ENCODE data around the gene KLF4. TPM values are rescaled to one million over a fixed set of nuclear protein-coding genes. Genes with fewer than 3 reads are reported as not detected.

The KLF4 gene
- total and polyA plus RNA-seq, 2 of the 4 experiments (the other 2 are of a cell fraction) = 1.3 to 3.8 TPM

DNA sequence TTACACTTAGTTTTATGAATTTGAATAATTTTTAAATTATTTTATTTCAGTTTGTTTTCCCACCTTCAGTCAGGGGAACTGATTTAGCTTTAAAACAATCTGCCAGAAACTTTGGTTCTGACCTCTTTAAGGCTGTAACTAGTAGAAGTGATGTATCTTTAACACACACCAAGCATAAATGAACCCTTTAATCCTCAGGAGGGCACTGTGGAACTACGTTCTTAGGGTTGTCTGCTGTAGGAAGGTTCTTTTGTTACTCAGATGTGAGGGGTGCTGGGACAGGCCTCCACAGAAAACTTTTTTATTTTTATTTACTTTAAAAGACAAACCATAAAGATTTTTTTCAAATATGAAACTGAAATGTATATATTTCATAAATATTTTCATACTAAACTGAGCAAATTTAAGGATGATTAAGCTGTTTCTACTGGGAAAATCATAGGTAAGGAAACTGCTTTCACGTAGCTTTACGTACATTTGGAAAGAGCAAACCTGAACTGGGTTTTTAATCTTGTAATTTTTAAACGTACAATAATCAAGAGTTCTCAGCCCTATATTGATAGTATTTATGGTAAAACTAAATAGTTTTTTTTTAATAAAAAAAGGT is 5.3 kb downstream of the KLF4 start:
- Histone ChIP-seq H3K18ac (ENCODE audit: low read depth, low read length) (no peak overlapping the region), H3K4me1 (ENCODE audit: control insufficient read depth, insufficient read depth, low read length) (peaks cover 2% of the 10 kb centered on the region), H3K9me3 (ENCODE audit: control insufficient read depth, insufficient read depth, low read length) (no peaks in the 10 kb centered on the region), H2BK5ac (ENCODE audit: low read depth, low read length, poor library complexity, severe bottlenecking) (no peak overlapping the region), H4K8ac (ENCODE audit: low read depth in 2 of 2, low read length in 2 of 2) (no peak overlapping the region), H3K4me2 (ENCODE audit: low read depth, low read length) (no peak overlapping the region), H3K56ac (ENCODE audit: extremely low read depth, insufficient read depth, low read length) (no peak overlapping the region), H2AFZ (replicated peaks; ENCODE audit: low read length, poor library complexity) (no peak overlapping the region), H3K9me1 (ENCODE audit: insufficient read depth, low read length) (no peaks in the 10 kb centered on the region), H3K4ac (ENCODE audit: low read depth, low read length) (no peak overlapping the region), H4K20me1 (ENCODE audit: insufficient read depth, low read length) (peaks cover 5% of the 10 kb centered on the region), H3K36me3 (ENCODE audit: control insufficient read depth, insufficient read depth, low read length) (peaks cover 17% of the 10 kb centered on the region), H4K91ac (ENCODE audit: insufficient read depth, low read depth, low read length) (no peak overlapping the region), H2BK20ac (ENCODE audit: low read depth, low read length) (no peak overlapping the region), H3K27me3 (ENCODE audit: control insufficient read depth, insufficient read depth, low read length) (no peaks in the 10 kb centered on the region), H3K23ac (ENCODE audit: low read depth, low read length) (no peak overlapping the region), H3K4me3 (ENCODE audit: insufficient read depth, low read depth, low read length) (no peak overlapping the region), H4K5ac (ENCODE audit: low read depth, low read length) (no peak overlapping the region), H2AK5ac (ENCODE audit: low read depth, low read length) (no peak overlapping the region), H3K9ac (ENCODE audit: low read depth, low read length) (no peak overlapping the region), H3K79me1 (ENCODE audit: low read depth in 1 of 2, low read length in 2 of 2) (no peaks in the 10 kb centered on the region; a peak in 2 of 4 replicates), H3K27ac (ENCODE audit: insufficient read depth, low read length) (no peak overlapping the region), H3K14ac (replicated peaks; ENCODE audit: low read depth, low read length) (no peak overlapping the region), H2BK120ac (ENCODE audit: low read depth, low read length) (no peak overlapping the region), H2AK9ac (replicated peaks; ENCODE audit: low read depth, low read length, poor library complexity) (no peak overlapping the region), H2BK15ac (ENCODE audit: low read depth, low read length) (no peak overlapping the region)
- ATAC-seq (ENCODE audit: low read depth) (peak; percentile 74), DNase-seq (peak; percentile 81)
- intact Hi-C loops (cut with micrococcal nuclease) (loop anchor here (1.0 to 10.0 kb wide), 7 partner anchors 361 to 1277 kb away; no protein-coding TSS in a partner anchor), in situ Hi-C loops (cut with MboI; ENCODE audit: low sequenced_read_pairs) (loop anchor here (10.0 to 25.0 kb wide), 2 partner anchors 251 to 403 kb away; no protein-coding TSS in a partner anchor), dilution Hi-C loops (cut with HindIII; ENCODE audit: low sequenced_read_pairs, unreplicated experiment) (no loop called here)
- no TSS peak for BruUV-seq (replicated peaks)
- POLR2A ChIA-PET (ENCODE audit: unreplicated experiment) = interaction anchor here (0.6 kb wide), 1 partner anchor 154 kb away, joined by 22 read pairs; no protein-coding TSS in a partner anchor
- WGBS, 2 experiments (ENCODE audit: extremely low coverage in 2 of 2, insufficient read length in 1 of 2) = no CpG with 5 or more reads among the region's 4 CpGs
- TF ChIP-seq RAD21 (IDR thresholded peaks at IDR 0.05; ENCODE audit: low read length) (peak; percentile 78), RCOR1 (IDR thresholded peaks at IDR 0.05; ENCODE audit: insufficient replicate concordance, low read length) (no peak), SMC3 (IDR thresholded peaks at IDR 0.05; ENCODE audit: low read depth, low read length) (peak; percentile 63), POLR2A (IDR thresholded peaks at IDR 0.05; ENCODE audit: low read depth, low read length) (peak; percentile 82), CTCF (conservative IDR thresholded peaks at IDR 0.05; ENCODE audit: low read depth, low read length) (peak; percentile 66)
- CTCF ChIA-PET = interaction anchor here (0.6 to 1.4 kb wide), 10 partner anchors 19 to 1093 kb away, joined by 3 to 5 read pairs (median 3); no protein-coding TSS in a partner anchor
